Endodermal cell (in vitro differentiated cells): Measurements from ENCODE around the gene MORC4. TPM values are rescaled to one million over a fixed set of nuclear protein-coding genes. Genes with fewer than 3 reads are reported as not detected.

Source experiments
- DNase-seq: peaks from one replicate; pipeline ENCODE4 v3.0.0-alpha.2; 2017
- H3K27ac ChIP-seq: 2 replicates; pipeline ENCODE4 v1.5.1; 2013; ENCODE audit warnings: mild to moderate bottlenecking, low read depth, low read length, moderate library complexity
- H3K27me3 ChIP-seq: 2 replicates; pipeline ENCODE4 v1.6.1; 2013; ENCODE audit warnings: mild to moderate bottlenecking, low read length, moderate library complexity; ENCODE audit not compliant: insufficient read depth, control insufficient read depth, poor library complexity, severe bottlenecking
- H3K36me3 ChIP-seq: 2 replicates; pipeline ENCODE4 v1.7.0; 2013; ENCODE audit warnings: mild to moderate bottlenecking, low read length, moderate library complexity; ENCODE audit not compliant: control insufficient read depth, insufficient read depth
- H3K4me1 ChIP-seq: one replicate; pipeline ENCODE4 v1.7.0; 2013; ENCODE audit warnings: low read length; ENCODE audit not compliant: control insufficient read depth, insufficient read depth
- H3K4me3 ChIP-seq: 2 replicates; pipeline ENCODE4 v1.5.1; 2013; ENCODE audit warnings: mild to moderate bottlenecking, low read length, moderate library complexity
- H3K9ac ChIP-seq: 2 replicates; pipeline ENCODE4 v1.6.1; 2013; ENCODE audit warnings: mild to moderate bottlenecking, low read length, moderate library complexity; ENCODE audit not compliant: poor library complexity, severe bottlenecking; ENCODE audit errors: extremely low read depth
- H3K9me3 ChIP-seq: 2 replicates; pipeline ENCODE4 v1.6.1; 2013; ENCODE audit warnings: mild to moderate bottlenecking, low read length, moderate library complexity; ENCODE audit not compliant: control insufficient read depth
- H3K27ac Mint-ChIP-seq: 2 replicates; pipeline ENCODE4 v1.8.0; 2020; ENCODE audit warnings: mixed read lengths
- H3K27me3 Mint-ChIP-seq: 2 replicates; pipeline ENCODE4 v1.8.0; 2021; ENCODE audit warnings: mild to moderate bottlenecking, mixed read lengths; ENCODE audit not compliant: insufficient read depth
- H3K36me3 Mint-ChIP-seq: 2 replicates; pipeline ENCODE4 v1.8.0; 2020; ENCODE audit warnings: low read depth, mixed read lengths
- H3K4me1 Mint-ChIP-seq: 2 replicates; pipeline ENCODE4 v1.8.0; 2020; ENCODE audit warnings: mixed read lengths
- H3K4me3 Mint-ChIP-seq: 2 replicates; pipeline ENCODE4 v1.8.0; 2020; ENCODE audit warnings: mild to moderate bottlenecking, moderate library complexity, mixed read lengths
- H3K9me3 Mint-ChIP-seq: 2 replicates; pipeline ENCODE4 v1.8.0; 2020; ENCODE audit warnings: mild to moderate bottlenecking, mixed read lengths
- WGBS, 2 experiments: methylation state at CpG; one replicate each; pipeline versions ENCODE4 v1.1.5 to v1.1.7; 2013; ENCODE audit warnings: missing lambda C conversion rate in 2 of 2, mixed read lengths in 1 of 2; ENCODE audit not compliant: insufficient coverage in 1 of 2, insufficient read length in 1 of 2; 5-methylcytosine and 5-hydroxymethylcytosine counted together
- total RNA-seq, 2 donors: library from RNA; stranded (reverse); fragmentation: NEBNext Ultra II Directional in 1 of 2; extraction: Animal tissue kit (Norgen Biotek cat#: 25700) in 1 of 2; gene quantifications; 2 replicates in 1 of 2; 3 replicates in 1 of 2; pipeline ENCODE4 v1.2.1, GENCODE V29; 2021
- TF ChIP-seq, protein P1 (sequence below): fragments of 200-600 bp; sonication (generic); conservative IDR thresholded peaks from 2 replicates; pipeline ENCODE4 v1.5.0; 2021; ENCODE audit warnings: antibody characterized with exemption, mild to moderate bottlenecking

MORC4 gene
- total RNA-seq, 2 donors from 2014 or later, result 3.4 TPM

DNA sequence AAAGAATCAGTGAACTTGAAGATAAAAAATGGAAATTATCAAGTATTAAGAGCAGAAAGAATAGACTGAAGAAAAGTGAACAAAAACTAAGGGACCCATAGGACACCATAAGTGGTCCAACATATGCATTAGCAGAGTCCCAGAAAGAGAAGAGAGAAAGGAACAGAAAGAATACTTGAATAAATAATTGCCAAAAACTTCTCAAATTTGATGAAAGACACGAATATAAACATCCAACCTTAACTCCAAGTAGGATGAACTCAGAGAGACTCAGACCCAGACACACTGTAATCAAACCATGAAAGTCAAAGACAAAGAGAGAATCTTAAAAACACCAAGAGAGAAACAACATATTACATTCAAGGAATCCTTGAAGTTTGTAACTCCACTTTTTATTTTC is 35.7 kb downstream of the MORC4 start:
- peaks cover 7% of the 10 kb centered on the region for H3K36me3 Mint-ChIP-seq
- Histone ChIP-seq H3K27me3 (no peaks in the 10 kb centered on the region), H3K9me3 (no peaks in the 10 kb centered on the region), H3K27ac (no peak overlapping the region), H3K9ac (no peak overlapping the region), H3K4me3 (no peak overlapping the region), H3K4me1 (no peaks in the 10 kb centered on the region), H3K36me3 (peaks cover 6% of the 10 kb centered on the region)
- WGBS, 2 experiments, result 100% methylated on average over 1 of the region's 1 CpG; no CpG with 5 or more reads in 1 of the 2 experiments
- H3K9me3 Mint-ChIP-seq, result peaks cover 64% of the 10 kb centered on the region
- no peaks in the 10 kb centered on the region for H3K4me1 Mint-ChIP-seq
- H3K27me3 Mint-ChIP-seq, result no peaks in the 10 kb centered on the region
- H3K4me3 Mint-ChIP-seq, result no peak overlapping the region
- no peak for DNase-seq
- TF ChIP-seq, protein P1, sequence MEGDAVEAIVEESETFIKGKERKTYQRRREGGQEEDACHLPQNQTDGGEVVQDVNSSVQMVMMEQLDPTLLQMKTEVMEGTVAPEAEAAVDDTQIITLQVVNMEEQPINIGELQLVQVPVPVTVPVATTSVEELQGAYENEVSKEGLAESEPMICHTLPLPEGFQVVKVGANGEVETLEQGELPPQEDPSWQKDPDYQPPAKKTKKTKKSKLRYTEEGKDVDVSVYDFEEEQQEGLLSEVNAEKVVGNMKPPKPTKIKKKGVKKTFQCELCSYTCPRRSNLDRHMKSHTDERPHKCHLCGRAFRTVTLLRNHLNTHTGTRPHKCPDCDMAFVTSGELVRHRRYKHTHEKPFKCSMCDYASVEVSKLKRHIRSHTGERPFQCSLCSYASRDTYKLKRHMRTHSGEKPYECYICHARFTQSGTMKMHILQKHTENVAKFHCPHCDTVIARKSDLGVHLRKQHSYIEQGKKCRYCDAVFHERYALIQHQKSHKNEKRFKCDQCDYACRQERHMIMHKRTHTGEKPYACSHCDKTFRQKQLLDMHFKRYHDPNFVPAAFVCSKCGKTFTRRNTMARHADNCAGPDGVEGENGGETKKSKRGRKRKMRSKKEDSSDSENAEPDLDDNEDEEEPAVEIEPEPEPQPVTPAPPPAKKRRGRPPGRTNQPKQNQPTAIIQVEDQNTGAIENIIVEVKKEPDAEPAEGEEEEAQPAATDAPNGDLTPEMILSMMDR, result no peak
- H3K27ac Mint-ChIP-seq, result no peak overlapping the region

DNA sequence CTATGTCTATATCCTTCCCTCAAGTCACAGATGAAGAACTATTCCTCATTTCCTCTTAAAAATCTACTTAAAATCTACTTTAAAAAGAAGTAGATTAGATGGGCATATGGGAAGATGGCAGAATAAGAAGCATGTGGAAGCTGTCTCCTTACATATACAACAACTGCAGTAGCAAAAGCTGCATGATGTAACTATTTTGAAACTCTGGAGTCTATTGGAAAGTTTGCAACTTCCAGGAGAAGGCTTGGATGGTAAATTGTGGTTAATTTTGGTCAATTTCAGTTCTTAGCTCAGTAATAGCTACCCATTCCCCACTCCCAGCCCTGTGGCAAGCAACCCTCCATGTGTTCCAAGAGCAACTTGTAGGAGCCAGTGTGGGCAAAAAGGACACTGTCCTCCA is 36.9 kb downstream of the MORC4 start:
- Histone ChIP-seq H3K4me3 (no peak overlapping the region), H3K27me3 (no peaks in the 10 kb centered on the region), H3K9ac (no peak overlapping the region), H3K27ac (no peak overlapping the region), H3K4me1 (no peaks in the 10 kb centered on the region), H3K9me3 (no peaks in the 10 kb centered on the region), H3K36me3 (peaks cover 6% of the 10 kb centered on the region)
- Mint-ChIP-seq H3K36me3 (peaks cover 3% of the 10 kb centered on the region), H3K27ac (no peak overlapping the region), H3K9me3 (peaks cover 53% of the 10 kb centered on the region), H3K4me3 (no peak overlapping the region), H3K27me3 (no peaks in the 10 kb centered on the region), H3K4me1 (no peaks in the 10 kb centered on the region)
- TF ChIP-seq, protein P1, result no peak
- DNase-seq, result no peak

DNA sequence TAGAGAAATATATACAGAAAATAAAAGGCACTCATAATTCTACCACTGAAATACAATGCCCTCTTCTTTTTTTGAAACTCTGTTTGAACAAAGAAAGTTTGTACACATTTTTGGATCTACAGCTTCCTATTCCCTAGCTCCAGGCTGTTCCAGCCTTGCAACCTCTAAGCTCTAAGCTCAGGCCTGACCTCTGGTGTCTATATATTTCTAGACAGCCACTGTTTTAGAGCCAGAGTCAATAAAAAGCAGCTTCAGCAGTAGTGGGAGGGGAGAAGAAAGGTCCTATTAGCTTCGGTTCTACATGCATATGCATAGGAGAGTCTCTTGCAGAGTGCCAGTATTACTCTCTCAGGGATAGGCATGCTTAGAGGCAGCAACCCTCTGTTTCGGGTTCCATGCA is 40.1 kb downstream of the MORC4 start:
- H3K27ac Mint-ChIP-seq, result no peak overlapping the region
- H3K27me3 Mint-ChIP-seq, result no peaks in the 10 kb centered on the region
- Histone ChIP-seq H3K4me3 (no peak overlapping the region), H3K9ac (no peak overlapping the region), H3K9me3 (no peaks in the 10 kb centered on the region), H3K27ac (no peak overlapping the region), H3K36me3 (peaks cover 6% of the 10 kb centered on the region), H3K27me3 (no peaks in the 10 kb centered on the region), H3K4me1 (no peaks in the 10 kb centered on the region)
- H3K4me1 Mint-ChIP-seq, result no peaks in the 10 kb centered on the region
- DNase-seq, result peak; percentile 36
- H3K9me3 Mint-ChIP-seq, result peaks cover 37% of the 10 kb centered on the region
- TF ChIP-seq, protein P1, result peak; percentile 57
- H3K36me3 Mint-ChIP-seq, result peaks cover 3% of the 10 kb centered on the region
- H3K4me3 Mint-ChIP-seq, result no peak overlapping the region
- WGBS, 2 experiments, result 77% methylated on average over 2 of the region's 2 CpGs; no CpG with 5 or more reads in 1 of the 2 experiments
